Measurements from ENCODE around the gene TXNDC17.

- no peak for TF ChIP-seq CTCF (IDR thresholded peaks at IDR 0.05)
- TF ChIP-seq, protein P1, sequence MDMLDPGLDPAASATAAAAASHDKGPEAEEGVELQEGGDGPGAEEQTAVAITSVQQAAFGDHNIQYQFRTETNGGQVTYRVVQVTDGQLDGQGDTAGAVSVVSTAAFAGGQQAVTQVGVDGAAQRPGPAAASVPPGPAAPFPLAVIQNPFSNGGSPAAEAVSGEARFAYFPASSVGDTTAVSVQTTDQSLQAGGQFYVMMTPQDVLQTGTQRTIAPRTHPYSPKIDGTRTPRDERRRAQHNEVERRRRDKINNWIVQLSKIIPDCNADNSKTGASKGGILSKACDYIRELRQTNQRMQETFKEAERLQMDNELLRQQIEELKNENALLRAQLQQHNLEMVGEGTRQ (CRISPR knock-in tag; IDR thresholded peaks at IDR 0.05): no peak
- TF ChIP-seq, protein P2, sequence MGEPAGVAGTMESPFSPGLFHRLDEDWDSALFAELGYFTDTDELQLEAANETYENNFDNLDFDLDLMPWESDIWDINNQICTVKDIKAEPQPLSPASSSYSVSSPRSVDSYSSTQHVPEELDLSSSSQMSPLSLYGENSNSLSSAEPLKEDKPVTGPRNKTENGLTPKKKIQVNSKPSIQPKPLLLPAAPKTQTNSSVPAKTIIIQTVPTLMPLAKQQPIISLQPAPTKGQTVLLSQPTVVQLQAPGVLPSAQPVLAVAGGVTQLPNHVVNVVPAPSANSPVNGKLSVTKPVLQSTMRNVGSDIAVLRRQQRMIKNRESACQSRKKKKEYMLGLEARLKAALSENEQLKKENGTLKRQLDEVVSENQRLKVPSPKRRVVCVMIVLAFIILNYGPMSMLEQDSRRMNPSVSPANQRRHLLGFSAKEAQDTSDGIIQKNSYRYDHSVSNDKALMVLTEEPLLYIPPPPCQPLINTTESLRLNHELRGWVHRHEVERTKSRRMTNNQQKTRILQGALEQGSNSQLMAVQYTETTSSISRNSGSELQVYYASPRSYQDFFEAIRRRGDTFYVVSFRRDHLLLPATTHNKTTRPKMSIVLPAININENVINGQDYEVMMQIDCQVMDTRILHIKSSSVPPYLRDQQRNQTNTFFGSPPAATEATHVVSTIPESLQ (CRISPR knock-in tag; IDR thresholded peaks at IDR 0.05): no peak
- no peak for TF ChIP-seq PREB (CRISPR knock-in tag; IDR thresholded peaks at IDR 0.05; ENCODE audit: borderline replicate concordance)
- TF ChIP-seq CREM (CRISPR knock-in tag; IDR thresholded peaks at IDR 0.05): no peak
- TF ChIP-seq OVOL2 (CRISPR knock-in tag; IDR thresholded peaks at IDR 0.05; ENCODE audit: borderline replicate concordance): no peak
- no peak for TF ChIP-seq ESRRA (CRISPR knock-in tag; IDR thresholded peaks at IDR 0.05; ENCODE audit: borderline replicate concordance)
Observed at GRCh38 chr17:6654841-6655731, 14.2 kb downstream of the TXNDC17 start.
